ENCODE data around the gene SCUBE3. TPM values are rescaled to one million over a fixed set of nuclear protein-coding genes. Genes with fewer than 3 reads are reported as not detected.

SCUBE3 gene
- total RNA-seq, 1 donor from 2014 or later: 16.3 TPM

GRCh38 chr6:35248300-35248699, 34.5 kb downstream of the SCUBE3 start:
- H3K9me3 Mint-ChIP-seq (ENCODE audit: unreplicated experiment): no peaks in the 10 kb centered on the region
- H3K27me3 Mint-ChIP-seq (ENCODE audit: unreplicated experiment): no peaks in the 10 kb centered on the region
- peaks cover 19% of the 10 kb centered on the region for H3K36me3 Mint-ChIP-seq (ENCODE audit: unreplicated experiment)
- TF ChIP-seq CTCF (IDR thresholded peaks at IDR 0.05): no peak
- peaks cover 22% of the 10 kb centered on the region for H3K4me1 Mint-ChIP-seq (ENCODE audit: unreplicated experiment)
- no peak overlapping the region for H3K4me3 Mint-ChIP-seq (ENCODE audit: unreplicated experiment)
- DNase-seq (ENCODE audit: extremely low spot score, unreplicated experiment): no peak
- H3K27ac Mint-ChIP-seq (ENCODE audit: unreplicated experiment): no peak overlapping the region

GRCh38 chr6:35248965-35249364, 35.2 kb downstream of the SCUBE3 start:
- Mint-ChIP-seq H3K27ac (ENCODE audit: unreplicated experiment) (peak overlapping the region; percentile 57), H3K27me3 (ENCODE audit: unreplicated experiment) (no peaks in the 10 kb centered on the region), H3K4me3 (ENCODE audit: unreplicated experiment) (no peak overlapping the region), H3K36me3 (ENCODE audit: unreplicated experiment) (peaks cover 18% of the 10 kb centered on the region), H3K4me1 (ENCODE audit: unreplicated experiment) (peaks cover 22% of the 10 kb centered on the region), H3K9me3 (ENCODE audit: unreplicated experiment) (no peaks in the 10 kb centered on the region)
- no peak for TF ChIP-seq CTCF (IDR thresholded peaks at IDR 0.05)
- no peak for DNase-seq (ENCODE audit: extremely low spot score, unreplicated experiment)

GRCh38 chr6:35251949-35252348, 38.2 kb downstream of the SCUBE3 start:
- H3K4me3 Mint-ChIP-seq (ENCODE audit: unreplicated experiment): no peak overlapping the region
- H3K36me3 Mint-ChIP-seq (ENCODE audit: unreplicated experiment): no peaks in the 10 kb centered on the region
- H3K9me3 Mint-ChIP-seq (ENCODE audit: unreplicated experiment): no peaks in the 10 kb centered on the region
- no peak for TF ChIP-seq CTCF (IDR thresholded peaks at IDR 0.05)
- no peak for DNase-seq (ENCODE audit: extremely low spot score, unreplicated experiment)
- peaks cover 22% of the 10 kb centered on the region for H3K4me1 Mint-ChIP-seq (ENCODE audit: unreplicated experiment)
- H3K27me3 Mint-ChIP-seq (ENCODE audit: unreplicated experiment): no peaks in the 10 kb centered on the region
- H3K27ac Mint-ChIP-seq (ENCODE audit: unreplicated experiment): no peak overlapping the region

- H3K27me3 Mint-ChIP-seq (ENCODE audit: unreplicated experiment): no peaks in the 10 kb centered on the region
- peaks cover 21% of the 10 kb centered on the region for H3K4me1 Mint-ChIP-seq (ENCODE audit: unreplicated experiment)
- no peaks in the 10 kb centered on the region for H3K9me3 Mint-ChIP-seq (ENCODE audit: unreplicated experiment)
- H3K27ac Mint-ChIP-seq (ENCODE audit: unreplicated experiment): no peak overlapping the region
- H3K4me3 Mint-ChIP-seq (ENCODE audit: unreplicated experiment): no peak overlapping the region
- DNase-seq (ENCODE audit: extremely low spot score, unreplicated experiment): no peak
- no peak for TF ChIP-seq CTCF (IDR thresholded peaks at IDR 0.05)
- H3K36me3 Mint-ChIP-seq (ENCODE audit: unreplicated experiment): no peaks in the 10 kb centered on the region
Observed at GRCh38 chr6:35253249-35253648, 39.5 kb downstream of the SCUBE3 start.

GRCh38 chr6:35258336-35258735, 44.6 kb downstream of the SCUBE3 start:
- no peaks in the 10 kb centered on the region for H3K9me3 Mint-ChIP-seq (ENCODE audit: unreplicated experiment)
- no peaks in the 10 kb centered on the region for H3K36me3 Mint-ChIP-seq (ENCODE audit: unreplicated experiment)
- peaks cover 21% of the 10 kb centered on the region for H3K4me1 Mint-ChIP-seq (ENCODE audit: unreplicated experiment)
- H3K27me3 Mint-ChIP-seq (ENCODE audit: unreplicated experiment): no peaks in the 10 kb centered on the region
- H3K27ac Mint-ChIP-seq (ENCODE audit: unreplicated experiment): peak overlapping the region; percentile 99
- peak overlapping the region; percentile 98 for H3K4me3 Mint-ChIP-seq (ENCODE audit: unreplicated experiment)
- no peak for TF ChIP-seq CTCF (IDR thresholded peaks at IDR 0.05)
- no peak for DNase-seq (ENCODE audit: extremely low spot score, unreplicated experiment)
